Dermis blood vessel endothelial cell (primary cell): ENCODE results near the gene FGD4. TPM values are rescaled to one million over a fixed set of nuclear protein-coding genes. Genes with fewer than 3 reads are reported as not detected.
A peak's percentile ranks its signal among the peaks of the same experiment; 100 is the strongest.

Source experiments
- DNase-seq: peaks from one replicate; pipeline ENCODE4 v3.0.0; 2010
- total RNA-seq: library from RNA; depleted of rRNA; stranded (reverse); fragments of >200 nt; gene quantifications from 2 replicates; pipeline ENCODE4 v1.2.3, GENCODE V29; 2014

Gene FGD4
- total RNA-seq, 1 donor from 2014 or later = 63.8 TPM

- peak; percentile 18 for DNase-seq
Observed at GRCh38 chr12:32612658-32613614, 213.6 kb downstream of the FGD4 start.

GRCh38 chr12:32615441-32615840 lies 216.1 kb downstream of the FGD4 start:
- DNase-seq = no peak

GRCh38 chr12:32617534-32617933 lies 218.2 kb downstream of the FGD4 start:
- DNase-seq = no peak

- DNase-seq = no peak
Observed at GRCh38 chr12:32618115-32618514, 218.8 kb downstream of the FGD4 start.

- DNase-seq = no peak
Observed at GRCh38 chr12:32627976-32628375, 228.6 kb downstream of the FGD4 start.

- no peak for DNase-seq
Observed at GRCh38 chr12:32641287-32641901, 242.0 kb downstream of the FGD4 start.

GRCh38 chr12:32644431-32644830 lies 245.1 kb downstream of the FGD4 start:
- no peak for DNase-seq

- DNase-seq = no peak
Observed at GRCh38 chr12:32647275-32647674, 247.9 kb downstream of the FGD4 start.

- DNase-seq = peak; percentile 85
Observed at GRCh38 chr12:32650508-32650907, 251.2 kb downstream of the FGD4 start.

GRCh38 chr12:32651151-32651955 lies 252.0 kb downstream of the FGD4 start:
- DNase-seq = no peak

- DNase-seq = no peak
Observed at GRCh38 chr12:32651956-32652210, 252.5 kb downstream of the FGD4 start.

GRCh38 chr12:32659908-32660440 lies 260.6 kb downstream of the FGD4 start:
- no peak for DNase-seq

GRCh38 chr12:32661706-32662105 lies 262.3 kb downstream of the FGD4 start:
- DNase-seq = no peak

- DNase-seq = no peak
Observed at GRCh38 chr12:32662665-32663064, 263.3 kb downstream of the FGD4 start.

GRCh38 chr12:32666018-32666417 lies 266.7 kb downstream of the FGD4 start:
- no peak for DNase-seq

GRCh38 chr12:32669584-32669983 lies 270.2 kb downstream of the FGD4 start:
- no peak for DNase-seq

GRCh38 chr12:32671930-32672780 lies 272.8 kb downstream of the FGD4 start:
- DNase-seq = peak; percentile 92

GRCh38 chr12:32679091-32679919 lies 279.9 kb downstream of the FGD4 start, which contains the start of gene DNM1L:
DNM1L (plus strand) TSS chr12:32679301; CDS start chr12:32679364, 63 bp downstream.
- peak; percentile 97 for DNase-seq

GRCh38 chr12:32679920-32680237 lies 280.5 kb downstream of the FGD4 start:
- no peak for DNase-seq

- DNase-seq = no peak
Observed at GRCh38 chr12:32680787-32681186, 281.4 kb downstream of the FGD4 start.

GRCh38 chr12:32681272-32681671 lies 281.9 kb downstream of the FGD4 start:
- DNase-seq = no peak
